Eye (tissue), 1 donor: ENCODE results near the gene PPP1R16B.

Source experiments
- DNase-seq: peaks from one replicate; pipeline ENCODE4 v3.0.0-alpha.2; 2015

PPP1R16B gene

GRCh38 chr20:38828514-38829295 is 23.2 kb downstream of the PPP1R16B start:
- no peak for DNase-seq

GRCh38 chr20:38829296-38829875 is 23.9 kb downstream of the PPP1R16B start:
- DNase-seq = no peak

GRCh38 chr20:38830356-38830755 is 24.9 kb downstream of the PPP1R16B start:
- no peak for DNase-seq

- no peak for DNase-seq
These were observed 25.7 kb downstream of the PPP1R16B start for GRCh38 chr20:38831049-38831691.

- no peak for DNase-seq
These were observed 26.6 kb downstream of the PPP1R16B start for GRCh38 chr20:38831995-38832620.

- DNase-seq = no peak
These were observed 27.8 kb downstream of the PPP1R16B start for GRCh38 chr20:38833154-38833856.

GRCh38 chr20:38833857-38834164 is 28.3 kb downstream of the PPP1R16B start:
- DNase-seq = no peak

GRCh38 chr20:38834868-38835267 is 29.4 kb downstream of the PPP1R16B start:
- DNase-seq = no peak

- DNase-seq = no peak
These were observed 30.3 kb downstream of the PPP1R16B start for GRCh38 chr20:38835792-38836191.

- DNase-seq = no peak
These were observed 31.5 kb downstream of the PPP1R16B start for GRCh38 chr20:38836991-38837390.

- no peak for DNase-seq
These were observed 32.8 kb downstream of the PPP1R16B start for GRCh38 chr20:38838326-38838725.

GRCh38 chr20:38839563-38839962 is 34.1 kb downstream of the PPP1R16B start:
- DNase-seq = no peak

- DNase-seq = no peak
These were observed 34.8 kb downstream of the PPP1R16B start for GRCh38 chr20:38840053-38840893.

GRCh38 chr20:38840894-38841470 is 35.5 kb downstream of the PPP1R16B start:
- DNase-seq = no peak

- DNase-seq = no peak
These were observed 36.1 kb downstream of the PPP1R16B start for GRCh38 chr20:38841570-38841969.

GRCh38 chr20:38842026-38842425 is 36.5 kb downstream of the PPP1R16B start:
- no peak for DNase-seq

- no peak for DNase-seq
These were observed 37.1 kb downstream of the PPP1R16B start for GRCh38 chr20:38842558-38842981.

- DNase-seq = no peak
These were observed 37.8 kb downstream of the PPP1R16B start for GRCh38 chr20:38843346-38843745.

- no peak for DNase-seq
These were observed 39.5 kb downstream of the PPP1R16B start for GRCh38 chr20:38844963-38845362.

GRCh38 chr20:38847840-38848239 is 42.3 kb downstream of the PPP1R16B start:
- DNase-seq = no peak

- DNase-seq = no peak
These were observed 48.3 kb downstream of the PPP1R16B start for GRCh38 chr20:38853759-38854158.

- no peak for DNase-seq
These were observed 49.2 kb downstream of the PPP1R16B start for GRCh38 chr20:38854654-38855066.
